A673 (cell line): ENCODE data around the gene HOXB1. TPM values are rescaled to one million over a fixed set of nuclear protein-coding genes. Genes with fewer than 3 reads are reported as not detected.

Experiments used
- BruUV-seq: library from RNA; stranded (reverse); fragments of 400-500 nt; replicated peaks from 2 replicates; lab custom pipeline; 2021; lab: Mats Ljungman, UMichigan
- CTCF ChIA-PET: fragments of 300-600 bp; sonication (Branson Sonifier 250); formaldehyde crosslinking; loops from one replicate; lab custom pipeline; 2022; ENCODE audit warnings: antibody characterized with exemption; lab: Charles Lee
- POLR2A ChIA-PET: fragments of 300-600 bp; sonication (Branson Sonifier 250); formaldehyde crosslinking; loops from one replicate; lab custom pipeline; 2022; ENCODE audit warnings: antibody characterized with exemption; ENCODE audit not compliant: low non-redundant PET; lab: Charles Lee
- DNase-seq: peaks from one replicate; pipeline ENCODE4 v3.0.0-alpha.2; 2015; ENCODE audit warnings: low spot score
- H3K27ac ChIP-seq: fragments of 200-600 bp; sonication (generic); 2 replicates; pipeline ENCODE4 v1.5.1; 2016; ENCODE audit warnings: mixed run types, low read depth, mild to moderate bottlenecking, mixed read lengths, antibody characterized with exemption, low read length; ENCODE audit not compliant: poor library complexity, severe bottlenecking
- H3K27me3 ChIP-seq: fragments of 200-600 bp; sonication (generic); replicated peaks from 2 replicates; pipeline ENCODE4 v1.6.1; 2017; ENCODE audit warnings: mixed run types, low read depth, mild to moderate bottlenecking, mixed read lengths, antibody characterized with exemption, low read length; ENCODE audit not compliant: insufficient read depth, poor library complexity
- H3K36me3 ChIP-seq: fragments of 200-600 bp; sonication (generic); 2 replicates; pipeline ENCODE4 v1.6.1; 2016; ENCODE audit warnings: mixed run types, mild to moderate bottlenecking, mixed read lengths, antibody characterized with exemption, low read length; ENCODE audit not compliant: insufficient read depth, poor library complexity, severe bottlenecking
- H3K4me1 ChIP-seq: fragments of 200-600 bp; sonication (generic); 2 replicates; pipeline ENCODE4 v1.6.1; 2017; ENCODE audit warnings: mixed run types, mild to moderate bottlenecking, mixed read lengths, antibody characterized with exemption, low read length; ENCODE audit not compliant: insufficient read depth, poor library complexity, severe bottlenecking
- H3K4me3 ChIP-seq: fragments of 200-600 bp; sonication (generic); 2 replicates; pipeline ENCODE4 v1.5.1; 2016; ENCODE audit warnings: low read depth, mixed run types, mild to moderate bottlenecking, mixed read lengths, low read length; ENCODE audit not compliant: poor library complexity, severe bottlenecking
- H3K9me3 ChIP-seq: fragments of 200-600 bp; sonication (generic); 2 replicates; pipeline ENCODE4 v1.6.1; 2016; ENCODE audit warnings: mixed run types, low read depth, mild to moderate bottlenecking, mixed read lengths, antibody characterized with exemption, low read length; ENCODE audit not compliant: poor library complexity, severe bottlenecking
- EZH2 ChIP-seq: fragments of 200-600 bp; sonication (generic); IDR thresholded peaks from 2 replicates; pipeline ENCODE4 v1.6.1; 2017; ENCODE audit warnings: borderline replicate concordance, low read depth, mild to moderate bottlenecking, mixed read lengths, antibody characterized with exemption, low read length; ENCODE audit not compliant: poor library complexity, severe bottlenecking
- intact Hi-C: fragments of 100-400 bp; cut with micrococcal nuclease; formaldehyde crosslinking; loops from one replicate; pipeline ENCODE4 v1.10.0; 2022; ENCODE audit not compliant: unreplicated experiment
- total RNA-seq: library from RNA; stranded (reverse); gene quantifications from 2 replicates; pipeline ENCODE4 v1.2.3, GENCODE V29; 2021
- TF ChIP-seq, protein P1 (sequence below): fragments of 300-800, 200-600 bp; sonication (generic); conservative IDR thresholded peaks from 2 replicates; pipeline ENCODE4 v1.5.1; 2017; ENCODE audit warnings: low read depth, mild to moderate bottlenecking, antibody characterized with exemption, low read length, moderate library complexity, mixed read lengths

HOXB1 gene
- total RNA-seq, 1 experiment from 2014 or later = not detected

DNA sequence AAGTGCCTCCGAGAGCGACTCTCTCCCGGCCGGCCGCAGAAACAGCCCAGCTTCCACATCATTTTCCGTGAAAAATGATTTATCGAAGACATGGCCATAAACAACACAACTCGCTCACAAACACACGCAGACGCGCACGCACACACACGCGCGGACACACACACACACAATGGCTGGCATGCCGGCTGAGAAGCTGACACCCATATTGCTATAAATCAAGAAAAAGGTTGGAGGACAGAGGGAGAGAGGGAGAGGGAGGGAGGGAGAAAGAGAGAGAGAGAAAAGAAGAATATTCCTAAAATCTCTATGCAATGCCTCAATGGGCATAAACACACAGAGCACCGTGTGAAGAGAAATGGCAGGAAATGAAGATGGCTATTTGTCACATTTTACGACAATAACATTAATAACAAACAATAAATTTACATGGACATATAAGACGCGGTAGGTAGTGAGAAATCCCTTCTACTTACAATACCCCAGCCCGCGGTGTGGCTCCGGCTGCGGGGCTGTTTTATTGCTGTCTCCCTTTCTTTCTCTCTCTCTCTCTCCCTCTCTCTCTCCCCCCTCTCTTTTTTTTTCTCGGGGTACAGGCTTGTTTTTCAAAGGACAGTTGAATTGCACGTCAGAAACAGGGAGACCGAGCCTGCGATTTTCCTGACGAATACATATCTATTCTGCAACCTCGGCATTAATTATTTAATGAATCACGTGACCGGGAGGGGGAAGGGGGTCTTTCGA is 37.9 kb upstream of the HOXB1 start:
- H3K36me3 ChIP-seq = no peaks in the 10 kb centered on the region
- intact Hi-C loops = no loop called here
- no peak for TF ChIP-seq EZH2
- TF ChIP-seq, protein P1, sequence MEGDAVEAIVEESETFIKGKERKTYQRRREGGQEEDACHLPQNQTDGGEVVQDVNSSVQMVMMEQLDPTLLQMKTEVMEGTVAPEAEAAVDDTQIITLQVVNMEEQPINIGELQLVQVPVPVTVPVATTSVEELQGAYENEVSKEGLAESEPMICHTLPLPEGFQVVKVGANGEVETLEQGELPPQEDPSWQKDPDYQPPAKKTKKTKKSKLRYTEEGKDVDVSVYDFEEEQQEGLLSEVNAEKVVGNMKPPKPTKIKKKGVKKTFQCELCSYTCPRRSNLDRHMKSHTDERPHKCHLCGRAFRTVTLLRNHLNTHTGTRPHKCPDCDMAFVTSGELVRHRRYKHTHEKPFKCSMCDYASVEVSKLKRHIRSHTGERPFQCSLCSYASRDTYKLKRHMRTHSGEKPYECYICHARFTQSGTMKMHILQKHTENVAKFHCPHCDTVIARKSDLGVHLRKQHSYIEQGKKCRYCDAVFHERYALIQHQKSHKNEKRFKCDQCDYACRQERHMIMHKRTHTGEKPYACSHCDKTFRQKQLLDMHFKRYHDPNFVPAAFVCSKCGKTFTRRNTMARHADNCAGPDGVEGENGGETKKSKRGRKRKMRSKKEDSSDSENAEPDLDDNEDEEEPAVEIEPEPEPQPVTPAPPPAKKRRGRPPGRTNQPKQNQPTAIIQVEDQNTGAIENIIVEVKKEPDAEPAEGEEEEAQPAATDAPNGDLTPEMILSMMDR = no peak
- ChIA-PET POLR2A (interaction anchor here (0.6 to 0.7 kb wide), 2 partner anchors 72 to 305 kb away, joined by 3 to 6 read pairs; no protein-coding TSS in a partner anchor), CTCF (no interaction called here)
- H3K9me3 ChIP-seq = no peaks in the 10 kb centered on the region
- H3K4me1 ChIP-seq = peaks cover 63% of the 10 kb centered on the region
- DNase-seq = peak; percentile 52
- no TSS peak for BruUV-seq
- peak overlapping the region; percentile 48 for H3K4me3 ChIP-seq
- H3K27ac ChIP-seq = peak overlapping the region; percentile 29
- no peaks in the 10 kb centered on the region for H3K27me3 ChIP-seq

DNA sequence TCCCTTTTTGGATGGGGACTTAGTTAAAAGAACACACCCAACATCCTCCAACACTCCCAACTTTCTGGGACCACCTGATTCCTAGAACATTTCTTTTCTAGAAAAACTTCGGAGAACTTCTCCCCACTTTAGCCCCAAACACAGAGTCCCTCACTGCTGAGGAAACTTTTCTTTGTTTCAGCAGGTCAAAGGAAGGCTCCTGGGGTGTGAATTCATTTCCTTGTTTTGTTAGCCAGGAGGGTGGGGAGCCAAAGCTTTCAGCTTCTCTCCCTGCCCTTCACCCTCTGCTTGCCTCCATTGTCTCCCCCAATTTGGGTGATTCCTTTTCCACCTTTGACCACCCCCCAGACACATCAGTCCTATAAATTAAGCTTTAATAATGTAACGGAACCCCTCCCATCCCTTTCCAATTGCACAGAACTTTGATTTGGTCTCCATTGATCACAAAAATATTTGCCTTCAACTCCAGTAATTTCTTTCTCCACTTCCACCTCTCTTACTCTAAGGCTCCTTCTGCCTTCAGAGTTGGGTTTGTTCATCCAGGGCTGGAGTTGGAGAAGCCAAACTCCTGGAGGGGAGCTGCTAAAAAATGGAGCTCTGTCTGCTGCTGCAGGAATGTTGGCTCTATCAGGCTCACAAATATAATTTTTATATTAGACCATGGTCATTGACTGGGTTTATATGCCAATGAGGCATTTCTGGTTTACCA is 37.0 kb upstream of the HOXB1 start:
- no peaks in the 10 kb centered on the region for H3K36me3 ChIP-seq
- peak overlapping the region; percentile 48 for H3K4me3 ChIP-seq
- ChIA-PET CTCF (interaction anchor here (0.6 kb wide), 1 partner anchor 216 kb away, joined by 3 read pairs; no protein-coding TSS in a partner anchor), POLR2A (interaction anchor here (0.7 kb wide), 1 partner anchor 71 kb away, joined by 6 read pairs; no protein-coding TSS in a partner anchor)
- no peak for DNase-seq
- no peaks in the 10 kb centered on the region for H3K9me3 ChIP-seq
- no TSS peak for BruUV-seq
- TF ChIP-seq EZH2 = no peak
- TF ChIP-seq, protein P1 = no peak
- no peak overlapping the region for H3K27ac ChIP-seq
- H3K27me3 ChIP-seq = no peaks in the 10 kb centered on the region
- peaks cover 68% of the 10 kb centered on the region for H3K4me1 ChIP-seq
- intact Hi-C loops = no loop called here

DNA sequence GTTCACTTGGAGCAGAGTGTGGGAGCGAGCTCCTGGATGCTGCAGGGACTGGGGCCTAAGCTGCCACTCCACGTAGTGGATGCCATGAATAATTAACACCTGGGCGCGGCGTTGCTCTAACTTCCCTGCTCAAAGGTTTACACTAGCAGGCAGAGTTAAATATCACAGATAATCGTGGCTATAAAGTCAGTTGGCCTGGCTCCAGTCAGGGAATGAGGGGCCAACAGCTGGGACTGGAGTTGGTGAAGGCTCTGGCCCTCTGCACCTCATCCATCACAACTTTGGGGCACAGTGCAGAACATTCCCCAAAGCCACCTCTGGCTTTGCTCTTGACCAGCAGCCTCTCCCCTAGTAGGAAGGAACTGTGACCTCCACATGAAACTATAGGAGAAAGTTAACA is 36.4 kb upstream of the HOXB1 start:
- TF ChIP-seq, protein P1 = no peak
- TF ChIP-seq EZH2 = no peak
- H3K4me1 ChIP-seq = peaks cover 74% of the 10 kb centered on the region
- no peaks in the 10 kb centered on the region for H3K27me3 ChIP-seq
- no peaks in the 10 kb centered on the region for H3K9me3 ChIP-seq
- H3K27ac ChIP-seq = no peak overlapping the region
- no peak for DNase-seq
- no peak overlapping the region for H3K4me3 ChIP-seq
- ChIA-PET CTCF (interaction anchor here (0.6 kb wide), 1 partner anchor 216 kb away, joined by 3 read pairs; no protein-coding TSS in a partner anchor), POLR2A (no interaction called here)
- no peaks in the 10 kb centered on the region for H3K36me3 ChIP-seq
- no TSS peak for BruUV-seq
- intact Hi-C loops = no loop called here
